ENCODE measurements around the gene UBASH3A. TPM values are rescaled to one million over a fixed set of nuclear protein-coding genes. Genes with fewer than 3 reads are reported as not detected.
A peak's percentile ranks its signal among the peaks of the same experiment; 100 is the strongest.

Gene UBASH3A
- total RNA-seq, 1 experiment from 2014 or later: not detected

DNA sequence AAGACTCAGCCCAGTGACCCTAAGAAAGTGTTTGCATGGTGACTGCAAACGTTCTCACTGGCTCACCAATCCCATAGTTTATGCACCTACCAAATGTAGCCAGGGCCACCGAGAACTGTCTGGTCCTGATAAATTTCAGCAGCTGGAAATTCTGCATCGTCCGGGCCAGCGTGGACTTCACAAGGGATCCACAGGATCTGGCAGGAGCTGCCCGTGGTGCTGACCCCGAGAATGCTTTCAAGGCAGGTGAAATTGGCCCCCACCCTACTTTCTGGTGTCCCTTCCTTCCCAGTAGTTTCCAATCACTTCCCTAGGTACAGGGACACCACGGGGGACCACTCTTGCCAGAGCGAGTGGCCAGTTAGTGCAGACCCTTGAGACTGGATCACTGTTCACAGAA, 26.2 kb downstream of the UBASH3A start:
- TF ChIP-seq, protein P1, sequence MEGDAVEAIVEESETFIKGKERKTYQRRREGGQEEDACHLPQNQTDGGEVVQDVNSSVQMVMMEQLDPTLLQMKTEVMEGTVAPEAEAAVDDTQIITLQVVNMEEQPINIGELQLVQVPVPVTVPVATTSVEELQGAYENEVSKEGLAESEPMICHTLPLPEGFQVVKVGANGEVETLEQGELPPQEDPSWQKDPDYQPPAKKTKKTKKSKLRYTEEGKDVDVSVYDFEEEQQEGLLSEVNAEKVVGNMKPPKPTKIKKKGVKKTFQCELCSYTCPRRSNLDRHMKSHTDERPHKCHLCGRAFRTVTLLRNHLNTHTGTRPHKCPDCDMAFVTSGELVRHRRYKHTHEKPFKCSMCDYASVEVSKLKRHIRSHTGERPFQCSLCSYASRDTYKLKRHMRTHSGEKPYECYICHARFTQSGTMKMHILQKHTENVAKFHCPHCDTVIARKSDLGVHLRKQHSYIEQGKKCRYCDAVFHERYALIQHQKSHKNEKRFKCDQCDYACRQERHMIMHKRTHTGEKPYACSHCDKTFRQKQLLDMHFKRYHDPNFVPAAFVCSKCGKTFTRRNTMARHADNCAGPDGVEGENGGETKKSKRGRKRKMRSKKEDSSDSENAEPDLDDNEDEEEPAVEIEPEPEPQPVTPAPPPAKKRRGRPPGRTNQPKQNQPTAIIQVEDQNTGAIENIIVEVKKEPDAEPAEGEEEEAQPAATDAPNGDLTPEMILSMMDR (IDR thresholded peaks at IDR 0.05; ENCODE audit: insufficient read depth in 1 of 2, low read depth in 1 of 2, low read length in 1 of 2, severe bottlenecking in 1 of 2, unreplicated experiment in 1 of 2): no peak
- Histone ChIP-seq H3K36me3 (ENCODE audit: control insufficient read depth, insufficient read depth, low read length) (no peaks in the 10 kb centered on the region), H3K9me3 (no peaks in the 10 kb centered on the region), H3K4me3 (ENCODE audit: low read depth, low read length) (no peak overlapping the region), H3K27me3 (replicated peaks; ENCODE audit: control insufficient read depth, insufficient read depth, low read length) (no peaks in the 10 kb centered on the region), H3K4me1 (no peaks in the 10 kb centered on the region)
- DNase-seq: peak in 1 of 2 experiments; percentile 40
- Mint-ChIP-seq H3K27ac (ENCODE audit: unreplicated experiment) (no peak overlapping the region), H3K27me3 (ENCODE audit: insufficient read depth, unreplicated experiment) (peaks cover 10% of the 10 kb centered on the region), H3K9me3 (ENCODE audit: unreplicated experiment) (no peaks in the 10 kb centered on the region), H3K4me3 (ENCODE audit: unreplicated experiment) (no peak overlapping the region), H3K4me1 (ENCODE audit: low read depth, unreplicated experiment) (peaks cover 6% of the 10 kb centered on the region), H3K36me3 (ENCODE audit: insufficient read depth, unreplicated experiment) (no peaks in the 10 kb centered on the region)
- BruUV-seq (replicated peaks): no TSS peak
- intact Hi-C loops (cut with micrococcal nuclease; ENCODE audit: unreplicated experiment): no loop called here
- ChIA-PET POLR2A (no interaction called here), CTCF (interaction anchor here (0.6 kb wide), 1 partner anchor 26 kb away, joined by 4 read pairs; no protein-coding TSS in a partner anchor)

DNA sequence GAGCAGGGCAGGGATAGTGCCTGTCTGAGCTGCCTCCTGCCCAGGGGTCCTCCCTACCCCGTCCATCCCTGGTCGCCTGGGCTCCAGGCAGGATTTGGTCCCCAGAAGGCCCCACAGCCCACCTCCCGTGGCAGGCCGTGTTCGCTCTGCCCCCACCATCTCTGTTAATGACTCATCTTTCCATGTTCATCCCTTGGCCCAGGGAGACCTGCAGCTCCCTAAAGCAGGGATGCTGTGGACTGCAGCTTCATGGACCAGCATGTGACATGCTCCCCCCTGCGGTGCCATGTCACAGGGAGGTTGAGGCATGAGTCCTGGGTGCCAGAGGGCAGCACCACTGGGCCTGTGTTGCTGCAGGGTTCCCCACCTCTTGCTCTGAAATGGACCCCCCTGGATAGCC, 26.8 kb downstream of the UBASH3A start:
- Histone ChIP-seq H3K36me3 (ENCODE audit: control insufficient read depth, insufficient read depth, low read length) (no peaks in the 10 kb centered on the region), H3K27me3 (replicated peaks; ENCODE audit: control insufficient read depth, insufficient read depth, low read length) (no peaks in the 10 kb centered on the region), H3K4me3 (ENCODE audit: low read depth, low read length) (no peak overlapping the region), H3K4me1 (no peaks in the 10 kb centered on the region), H3K9me3 (no peaks in the 10 kb centered on the region)
- H3K36me3 Mint-ChIP-seq (ENCODE audit: insufficient read depth, unreplicated experiment): no peaks in the 10 kb centered on the region
- BruUV-seq (replicated peaks): no TSS peak
- ChIA-PET CTCF (interaction anchor here (0.6 kb wide), 1 partner anchor 25 kb away, joined by 4 read pairs; no protein-coding TSS in a partner anchor), POLR2A (no interaction called here)
- no peak overlapping the region for H3K4me3 Mint-ChIP-seq (ENCODE audit: unreplicated experiment)
- H3K9me3 Mint-ChIP-seq (ENCODE audit: unreplicated experiment): no peaks in the 10 kb centered on the region
- H3K27me3 Mint-ChIP-seq (ENCODE audit: insufficient read depth, unreplicated experiment): peaks cover 14% of the 10 kb centered on the region
- no peak overlapping the region for H3K27ac Mint-ChIP-seq (ENCODE audit: unreplicated experiment)
- intact Hi-C loops (cut with micrococcal nuclease; ENCODE audit: unreplicated experiment): no loop called here
- TF ChIP-seq, protein P1 (IDR thresholded peaks at IDR 0.05; ENCODE audit: insufficient read depth in 1 of 2, low read depth in 1 of 2, low read length in 1 of 2, severe bottlenecking in 1 of 2, unreplicated experiment in 1 of 2): no peak
- peaks cover 5% of the 10 kb centered on the region for H3K4me1 Mint-ChIP-seq (ENCODE audit: low read depth, unreplicated experiment)
- DNase-seq: no peak

- Histone ChIP-seq H3K9me3 (no peaks in the 10 kb centered on the region), H3K36me3 (ENCODE audit: control insufficient read depth, insufficient read depth, low read length) (no peaks in the 10 kb centered on the region), H3K4me1 (no peaks in the 10 kb centered on the region), H3K4me3 (ENCODE audit: low read depth, low read length) (no peak overlapping the region), H3K27me3 (replicated peaks; ENCODE audit: control insufficient read depth, insufficient read depth, low read length) (no peaks in the 10 kb centered on the region)
- no peaks in the 10 kb centered on the region for H3K9me3 Mint-ChIP-seq (ENCODE audit: unreplicated experiment)
- no peaks in the 10 kb centered on the region for H3K4me1 Mint-ChIP-seq (ENCODE audit: low read depth, unreplicated experiment)
- intact Hi-C loops (cut with micrococcal nuclease; ENCODE audit: unreplicated experiment): no loop called here
- ChIA-PET POLR2A (no interaction called here), CTCF (no interaction called here)
- no peak for DNase-seq
- TF ChIP-seq, protein P1 (IDR thresholded peaks at IDR 0.05; ENCODE audit: insufficient read depth in 1 of 2, low read depth in 1 of 2, low read length in 1 of 2, severe bottlenecking in 1 of 2, unreplicated experiment in 1 of 2): no peak
- no peak overlapping the region for H3K4me3 Mint-ChIP-seq (ENCODE audit: unreplicated experiment)
- H3K27ac Mint-ChIP-seq (ENCODE audit: unreplicated experiment): no peak overlapping the region
- no peaks in the 10 kb centered on the region for H3K36me3 Mint-ChIP-seq (ENCODE audit: insufficient read depth, unreplicated experiment)
- BruUV-seq (replicated peaks): no TSS peak
- peaks cover 14% of the 10 kb centered on the region for H3K27me3 Mint-ChIP-seq (ENCODE audit: insufficient read depth, unreplicated experiment)
Observed at GRCh38 chr21:42431196-42431595, 27.5 kb downstream of the UBASH3A start.

Measured in Caco-2 (cell line).